T-helper 17 cell (primary cell): ENCODE results near the gene MUSTN1. TPM values are rescaled to one million over a fixed set of nuclear protein-coding genes. Genes with fewer than 3 reads are reported as not detected.

ENCODE experiments used
- ATAC-seq: fragments of 150-1000 bp; cut with Tn5 transposase; 2 replicates; pipeline ENCODE4 v1.10.0; 2021; ENCODE audit warnings: mild to moderate bottlenecking, moderate library complexity
- DNase-seq, 3 donors: peaks; one replicate each; pipeline versions ENCODE4 v3.0.0 to v3.0.0-alpha.2; 2020 to 2021
- H3K9me3 ChIP-seq: one replicate; pipeline ENCODE4 v1.7.0; 2013; ENCODE audit warnings: low read length, mild to moderate bottlenecking; ENCODE audit not compliant: control insufficient read depth, poor library complexity, severe bottlenecking
- H3K27ac Mint-ChIP-seq: one replicate; pipeline ENCODE4 v1.8.0; 2022; ENCODE audit warnings: mild to moderate bottlenecking, moderate library complexity, mixed read lengths
- H3K27me3 Mint-ChIP-seq: one replicate; pipeline ENCODE4 v1.8.0; 2022; ENCODE audit warnings: mixed read lengths
- H3K36me3 Mint-ChIP-seq: one replicate; pipeline ENCODE4 v1.8.0; 2022; ENCODE audit warnings: low read depth, mixed read lengths
- H3K4me1 Mint-ChIP-seq: one replicate; pipeline ENCODE4 v1.8.0; 2022; ENCODE audit warnings: mild to moderate bottlenecking, mixed read lengths
- H3K4me3 Mint-ChIP-seq: one replicate; pipeline ENCODE4 v1.8.0; 2022; ENCODE audit warnings: mild to moderate bottlenecking, moderate library complexity, mixed read lengths
- total RNA-seq, 4 donors: library from RNA in 2 of 4; stranded (reverse) in 2 of 4; gene quantifications; one replicate each; pipeline ENCODE4 v1.2.3 and lab custom pipeline; 2022 to 2026

Gene MUSTN1
- 10 to 100 TPM; 12.3 to 16.0 TPM for total RNA-seq
- total RNA-seq (lab: John Stamatoyannopoulos, UW): 0.08 to 0.12 reads per million in 2 donors

- H3K27ac Mint-ChIP-seq: no peak within 1 kb of the TSS
- DNase-seq: no peak
Measured at GRCh38 chr3:52834871-52835501, at the start of gene MUSTN1. Gene MUSTN1 (minus strand): TSS chr3:52835019. CDS start chr3:52834948, 71 bp downstream.

DNA sequence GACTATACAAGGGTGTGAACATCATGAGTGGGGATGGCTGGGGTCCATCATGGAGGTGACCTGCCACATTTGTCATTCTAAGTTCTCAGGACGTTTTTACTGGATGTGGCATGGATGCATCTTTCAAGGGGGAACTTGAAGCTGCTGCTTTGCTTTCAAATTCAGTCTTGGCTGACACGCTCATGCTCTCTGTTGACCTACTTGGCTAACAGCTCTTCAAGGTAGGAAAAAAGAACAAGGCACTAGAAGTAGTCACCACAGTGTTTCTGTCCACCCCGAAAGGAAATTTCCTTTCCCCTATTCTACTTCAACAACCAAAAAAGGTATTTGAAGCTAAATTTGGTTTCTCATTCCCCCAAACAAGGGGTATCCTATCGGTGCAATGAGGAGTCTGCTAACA is 47.6 kb upstream of the MUSTN1 start:
- DNase-seq (no peak), ATAC-seq (no peak)
- Mint-ChIP-seq H3K27ac (no peak overlapping the region), H3K4me3 (no peak overlapping the region), H3K27me3 (no peaks in the 10 kb centered on the region), H3K36me3 (peaks cover 3% of the 10 kb centered on the region), H3K4me1 (peaks cover 21% of the 10 kb centered on the region)
- no peaks in the 10 kb centered on the region for H3K9me3 ChIP-seq

More at GRCh38 chr3:52834871-52835501, at the start of gene MUSTN1:
- no peaks in the 10 kb centered on the region for H3K27me3 Mint-ChIP-seq
- no peak within 1 kb of the TSS for H3K4me3 Mint-ChIP-seq
- no peaks in the 10 kb centered on the region for H3K36me3 Mint-ChIP-seq
- peaks cover 23% of the 10 kb centered on the region for H3K4me1 Mint-ChIP-seq
- no peaks in the 10 kb centered on the region for H3K9me3 ChIP-seq
- ATAC-seq: no peak

GRCh38 chr3:52881871-52882270 is 47.1 kb upstream of the MUSTN1 start:
- Mint-ChIP-seq H3K36me3 (peaks cover 3% of the 10 kb centered on the region), H3K4me3 (no peak overlapping the region), H3K27me3 (no peaks in the 10 kb centered on the region), H3K4me1 (peaks cover 23% of the 10 kb centered on the region), H3K27ac (no peak overlapping the region)
- DNase-seq (no peak), ATAC-seq (no peak)
- no peaks in the 10 kb centered on the region for H3K9me3 ChIP-seq

DNA sequence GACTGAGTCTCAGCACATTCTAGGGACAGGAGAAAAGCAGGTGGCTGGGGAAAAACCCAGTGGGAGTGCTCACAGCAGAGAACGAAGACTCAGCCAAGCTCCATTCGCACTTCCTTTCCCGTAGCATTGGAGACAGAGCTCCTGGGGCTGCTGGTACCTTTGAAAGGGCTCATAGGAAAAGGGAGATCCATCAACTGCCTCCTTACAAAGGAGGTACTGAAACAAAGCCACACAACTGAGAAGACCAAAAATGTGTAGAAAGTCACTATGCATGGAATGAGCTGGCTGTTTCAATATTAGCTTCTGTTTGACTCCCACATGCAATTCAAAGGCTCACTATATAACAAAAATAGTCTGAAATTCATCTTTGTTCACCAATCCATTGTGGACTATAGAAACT is 45.7 kb upstream of the MUSTN1 start:
- Mint-ChIP-seq H3K4me3 (no peak overlapping the region), H3K36me3 (no peaks in the 10 kb centered on the region), H3K27me3 (no peaks in the 10 kb centered on the region), H3K4me1 (peaks cover 25% of the 10 kb centered on the region), H3K27ac (peak overlapping the region; percentile 43)
- DNase-seq (no peak), ATAC-seq (no peak)
- H3K9me3 ChIP-seq: no peaks in the 10 kb centered on the region

DNA sequence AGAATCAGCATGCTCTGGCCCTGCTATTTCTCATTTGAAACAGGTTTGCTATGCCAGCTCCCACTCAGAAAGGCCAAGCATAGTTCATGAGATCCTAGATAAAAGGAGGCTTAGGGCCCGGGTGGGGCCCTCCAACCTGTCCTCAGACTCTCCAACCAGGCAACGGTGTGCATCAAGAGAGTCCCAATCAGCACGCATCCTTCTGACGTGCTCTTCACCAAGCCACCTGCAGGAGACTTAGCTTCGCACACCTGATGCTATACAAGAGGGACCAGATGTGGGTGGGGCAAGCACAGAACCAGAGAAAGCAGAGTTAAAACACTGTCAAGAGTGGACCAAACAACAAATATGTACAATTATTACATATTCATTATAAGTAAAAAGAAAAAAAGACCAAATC is 45.2 kb upstream of the MUSTN1 start:
- DNase-seq (no peak), ATAC-seq (no peak)
- Mint-ChIP-seq H3K27me3 (no peaks in the 10 kb centered on the region), H3K36me3 (no peaks in the 10 kb centered on the region), H3K27ac (peak overlapping the region; percentile 43), H3K4me3 (no peak overlapping the region), H3K4me1 (peaks cover 28% of the 10 kb centered on the region)
- H3K9me3 ChIP-seq: no peaks in the 10 kb centered on the region

- H3K4me1 Mint-ChIP-seq: peaks cover 31% of the 10 kb centered on the region
Measured at GRCh38 chr3:52879581-52879980, 44.8 kb upstream of the MUSTN1 start.

GRCh38 chr3:52879090-52879489 is 44.3 kb upstream of the MUSTN1 start:
- no peak for ATAC-seq
- DNase-seq: no peak
- H3K9me3 ChIP-seq: no peaks in the 10 kb centered on the region
- H3K27ac Mint-ChIP-seq: no peak overlapping the region
- H3K4me1 Mint-ChIP-seq: peaks cover 36% of the 10 kb centered on the region
- H3K27me3 Mint-ChIP-seq: no peaks in the 10 kb centered on the region
- no peaks in the 10 kb centered on the region for H3K36me3 Mint-ChIP-seq
- no peak overlapping the region for H3K4me3 Mint-ChIP-seq

More at GRCh38 chr3:52879581-52879980, 44.8 kb upstream of the MUSTN1 start:
- no peak overlapping the region for H3K4me3 Mint-ChIP-seq
- no peak for DNase-seq
- H3K27ac Mint-ChIP-seq: no peak overlapping the region
- no peaks in the 10 kb centered on the region for H3K27me3 Mint-ChIP-seq
- no peaks in the 10 kb centered on the region for H3K36me3 Mint-ChIP-seq
- ATAC-seq: no peak
- no peaks in the 10 kb centered on the region for H3K9me3 ChIP-seq

- no peak for DNase-seq
- peaks cover 32% of the 10 kb centered on the region for H3K4me1 Mint-ChIP-seq
- no peak overlapping the region for H3K27ac Mint-ChIP-seq
- no peak for ATAC-seq
- no peak overlapping the region for H3K4me3 Mint-ChIP-seq
- H3K9me3 ChIP-seq: no peaks in the 10 kb centered on the region
- H3K27me3 Mint-ChIP-seq: no peaks in the 10 kb centered on the region
- no peaks in the 10 kb centered on the region for H3K36me3 Mint-ChIP-seq
Measured at GRCh38 chr3:52877085-52877484, 42.3 kb upstream of the MUSTN1 start.

DNA sequence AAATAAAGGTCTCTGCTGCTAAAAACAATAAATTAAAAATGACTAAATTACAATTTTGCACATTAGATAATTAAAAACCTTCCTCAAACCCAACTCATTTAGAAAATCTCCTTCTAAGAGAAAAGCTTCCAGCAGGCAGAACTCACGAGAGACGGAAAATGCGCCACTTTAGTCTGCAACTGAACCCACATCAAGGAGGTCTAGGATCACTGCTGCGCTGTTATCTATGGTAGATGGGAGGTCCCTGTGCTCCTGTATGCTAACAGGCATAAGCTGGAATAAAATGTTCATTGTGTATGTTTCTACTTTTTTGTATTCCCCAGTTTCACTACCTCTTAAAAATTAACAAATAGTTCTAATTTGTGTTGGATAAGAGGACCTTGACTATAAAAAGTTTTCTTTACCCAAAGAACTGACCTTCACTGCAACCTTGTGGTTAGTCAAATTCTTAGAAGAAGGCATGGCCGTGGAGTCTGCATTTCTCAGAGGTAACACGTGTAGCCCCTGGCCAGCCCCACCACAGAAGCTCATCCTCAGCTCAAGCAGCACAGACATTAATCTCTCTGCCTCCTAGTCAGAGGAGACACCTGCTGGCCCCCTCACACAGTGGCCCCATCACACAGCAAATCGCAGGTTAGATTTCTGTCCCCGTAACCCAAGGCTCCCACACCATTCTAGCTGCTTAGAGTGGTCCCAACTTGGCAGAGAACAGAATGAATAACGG is 40.2 kb upstream of the MUSTN1 start:
- ATAC-seq: no peak
- no peaks in the 10 kb centered on the region for H3K9me3 ChIP-seq
- Mint-ChIP-seq H3K36me3 (peaks cover 2% of the 10 kb centered on the region), H3K4me1 (peaks cover 35% of the 10 kb centered on the region), H3K27me3 (no peaks in the 10 kb centered on the region), H3K27ac (peak overlapping the region; percentile 9), H3K4me3 (no peak overlapping the region)
- DNase-seq: no peak

DNA sequence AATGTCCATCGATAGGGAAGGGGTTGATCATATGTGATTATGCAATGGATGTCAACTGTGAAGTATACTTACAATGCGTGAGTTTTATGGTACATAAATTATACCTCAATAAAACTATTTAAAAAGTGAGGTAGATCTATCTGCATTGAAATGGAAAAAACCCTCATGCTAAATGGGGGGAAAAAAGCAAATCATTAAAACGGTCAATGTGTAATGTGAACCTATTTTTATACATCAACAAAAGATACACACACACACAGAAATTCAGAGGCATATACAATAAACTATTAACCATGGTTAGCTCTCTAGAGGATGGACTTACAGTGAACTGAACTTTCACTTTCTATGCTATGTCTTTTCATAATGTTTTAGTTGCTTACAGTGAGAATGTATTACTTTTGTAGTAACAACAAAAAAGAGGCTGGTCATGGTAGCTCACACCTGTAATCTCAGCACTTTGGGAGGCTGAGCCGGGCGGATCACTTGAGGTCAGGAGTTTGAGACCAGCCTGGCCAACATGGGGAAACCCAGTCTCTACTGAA is 39.4 kb upstream of the MUSTN1 start:
- no peak for ATAC-seq
- no peaks in the 10 kb centered on the region for H3K9me3 ChIP-seq
- no peak overlapping the region for H3K4me3 Mint-ChIP-seq
- H3K36me3 Mint-ChIP-seq: peaks cover 2% of the 10 kb centered on the region
- DNase-seq: no peak
- no peaks in the 10 kb centered on the region for H3K27me3 Mint-ChIP-seq
- H3K27ac Mint-ChIP-seq: no peak overlapping the region
- peaks cover 38% of the 10 kb centered on the region for H3K4me1 Mint-ChIP-seq

- ATAC-seq: no peak
- H3K4me3 Mint-ChIP-seq: no peak overlapping the region
- peaks cover 2% of the 10 kb centered on the region for H3K36me3 Mint-ChIP-seq
- H3K4me1 Mint-ChIP-seq: peaks cover 36% of the 10 kb centered on the region
- no peaks in the 10 kb centered on the region for H3K9me3 ChIP-seq
- H3K27me3 Mint-ChIP-seq: no peaks in the 10 kb centered on the region
- no peak overlapping the region for H3K27ac Mint-ChIP-seq
- no peak for DNase-seq
Measured at GRCh38 chr3:52873433-52874159, 38.8 kb upstream of the MUSTN1 start.

GRCh38 chr3:52872245-52872644 is 37.4 kb upstream of the MUSTN1 start:
- H3K4me3 Mint-ChIP-seq: no peak overlapping the region
- H3K4me1 Mint-ChIP-seq: peaks cover 36% of the 10 kb centered on the region
- peak overlapping the region; percentile 70 for H3K27ac Mint-ChIP-seq
- ATAC-seq (no peak), DNase-seq (no peak)
- H3K9me3 ChIP-seq: no peaks in the 10 kb centered on the region
- H3K27me3 Mint-ChIP-seq: no peaks in the 10 kb centered on the region
- H3K36me3 Mint-ChIP-seq: peaks cover 2% of the 10 kb centered on the region

DNA sequence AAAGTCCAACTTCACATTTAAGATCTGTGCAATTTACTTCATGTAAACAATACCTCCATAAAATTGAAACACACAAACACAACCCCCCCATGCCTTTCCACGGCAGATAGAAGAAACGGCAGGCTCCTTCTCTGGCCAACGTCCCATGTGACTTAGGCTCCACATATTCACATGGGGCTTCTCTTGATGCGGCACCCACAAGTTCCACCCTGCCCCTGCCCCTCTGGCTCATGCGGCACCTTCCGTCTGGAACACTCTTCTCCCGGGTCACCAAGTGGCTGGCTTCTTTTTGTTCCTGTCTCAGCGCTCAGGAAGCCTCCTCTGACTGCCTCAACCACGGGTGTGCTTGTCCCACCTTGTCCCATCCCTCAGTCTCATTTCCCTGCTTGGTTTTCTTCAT is 36.9 kb upstream of the MUSTN1 start:
- ATAC-seq: no peak
- Mint-ChIP-seq H3K4me3 (no peak overlapping the region), H3K36me3 (peaks cover 2% of the 10 kb centered on the region), H3K4me1 (peaks cover 34% of the 10 kb centered on the region), H3K27ac (peak overlapping the region; percentile 70), H3K27me3 (no peaks in the 10 kb centered on the region)
- DNase-seq: no peak
- H3K9me3 ChIP-seq: no peaks in the 10 kb centered on the region
